CD4-positive, alpha-beta T cell treated with Interleukin-6 for 4 hours (primary cell): ENCODE measurements around the gene FASTK.
"Not testable (repeated sequence)": the region's sequence is repeated elsewhere in the genome, so short reads cannot be mapped to it uniquely, and the experiment has no call there.

Experiments
- DNase-seq: peaks from one replicate; pipeline ENCODE4 v3.0.0-alpha.2; 2020; ENCODE audit warnings: mixed read lengths

The FASTK gene

GRCh38 chr7:151043959-151044358, 36.6 kb downstream of the FASTK start:
- DNase-seq: no peak

GRCh38 chr7:151043449-151043848, 37.2 kb downstream of the FASTK start:
- DNase-seq: not testable (repeated sequence)

- DNase-seq: no peak
Measured at GRCh38 chr7:151040616-151041375, 39.8 kb downstream of the FASTK start.

GRCh38 chr7:151039850-151040548, 40.6 kb downstream of the FASTK start:
- DNase-seq: no peak

GRCh38 chr7:151038951-151039849, 41.4 kb downstream of the FASTK start:
- DNase-seq: peak; percentile 65

GRCh38 chr7:151035902-151036301, 44.7 kb downstream of the FASTK start:
- no peak for DNase-seq

- no peak for DNase-seq
Measured at GRCh38 chr7:151035026-151035717, 45.4 kb downstream of the FASTK start.

- DNase-seq: no peak
Measured at GRCh38 chr7:151034312-151035025, 46.1 kb downstream of the FASTK start.

GRCh38 chr7:151033864-151034249, 46.8 kb downstream of the FASTK start:
- DNase-seq: no peak

- DNase-seq: no peak
Measured at GRCh38 chr7:151032936-151033863, 47.4 kb downstream of the FASTK start.

- no peak for DNase-seq
Measured at GRCh38 chr7:151031011-151031410, 49.6 kb downstream of the FASTK start.

GRCh38 chr7:151028948-151029501, 51.6 kb downstream of the FASTK start:
- DNase-seq: no peak

- peak; percentile 98 for DNase-seq
Measured at GRCh38 chr7:151028131-151028947, 52.3 kb downstream of the FASTK start, which contains the start of gene ABCB8. Gene ABCB8, plus strand, starts transcription at chr7:151028450. Its CDS starts 66 bp downstream, at chr7:151028516.

GRCh38 chr7:151027728-151028130, 52.9 kb downstream of the FASTK start:
- DNase-seq: not testable (repeated sequence)

GRCh38 chr7:151026771-151027727, 53.6 kb downstream of the FASTK start:
- not testable (repeated sequence) for DNase-seq
